ENCODE results near the gene FBXL13. TPM values are rescaled to one million over a fixed set of nuclear protein-coding genes. Genes with fewer than 3 reads are reported as not detected.

FBXL13 gene
- total RNA-seq, 2 donors from 2014 or later, result 0.45 to 1.1 TPM

Other genes with a start within 250 kb of the FBXL13 start
- not detected for gene LRRC17, start 161.8 kb downstream of the FBXL13 start, total RNA-seq
- gene ARMC10, start 344 bp upstream of the FBXL13 start, total RNA-seq, result 10 to 100 TPM; 32.2 to 41.1 TPM
- gene NAPEPLD, start 74.3 kb upstream of the FBXL13 start, total RNA-seq, result 10 to 100 TPM in 1 of 2 donors, 1 to 10 TPM in 1; 9.4 to 11.0 TPM
- gene PMPCB, start 222.6 kb upstream of the FBXL13 start, total RNA-seq, result 10 to 100 TPM; 76.6 to 82.0 TPM